Measurements from ENCODE around the gene ACTR6. TPM values are rescaled to one million over a fixed set of nuclear protein-coding genes. Genes with fewer than 3 reads are reported as not detected.
"Not testable (repeated sequence)": the region's sequence is repeated elsewhere in the genome, so short reads cannot be mapped to it uniquely, and the experiment has no call there.

The ACTR6 gene
- polyA plus RNA-seq, 4 donors, result 31.9 to 40.7 (median 38.2) TPM

GRCh38 chr12:100215209-100215608, 14.6 kb downstream of the ACTR6 start:
- no peak for DNase-seq (ENCODE audit: low read depth in 4 of 4, low spot score in 2 of 4)

DNA sequence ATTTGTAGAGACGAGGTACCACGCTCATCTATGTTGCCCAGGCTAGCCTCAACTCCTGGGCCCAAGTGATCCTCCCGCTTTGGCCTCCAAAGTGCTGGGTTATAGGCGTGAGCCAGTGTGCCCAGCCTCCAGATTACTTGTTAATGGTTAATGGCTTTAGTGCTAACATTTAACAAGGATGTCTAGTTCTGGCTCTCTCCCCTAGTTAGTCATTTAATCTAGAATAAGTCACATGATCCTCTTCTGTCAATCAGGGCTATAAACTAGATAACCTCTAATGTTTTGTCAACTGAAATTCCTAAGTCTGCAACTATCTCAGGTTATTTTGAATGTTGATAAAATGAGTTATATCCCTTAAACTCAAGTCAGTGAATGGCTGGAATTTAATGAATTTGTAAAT, 15.7 kb downstream of the ACTR6 start:
- DNase-seq (ENCODE audit: low read depth in 4 of 4, low spot score in 2 of 4), result no peak

GRCh38 chr12:100219328-100220109, 18.9 kb downstream of the ACTR6 start:
- no peak for DNase-seq (ENCODE audit: low read depth in 4 of 4, low spot score in 2 of 4)

GRCh38 chr12:100221523-100221922, 20.9 kb downstream of the ACTR6 start:
- DNase-seq (ENCODE audit: low read depth in 4 of 4, low spot score in 2 of 4), result no peak

- not testable (repeated sequence) for DNase-seq (ENCODE audit: low read depth in 4 of 4, low spot score in 2 of 4)
These were observed 21.6 kb downstream of the ACTR6 start for GRCh38 chr12:100222173-100222572.

GRCh38 chr12:100225491-100225890, 24.9 kb downstream of the ACTR6 start:
- no peak for DNase-seq (ENCODE audit: low read depth in 4 of 4, low spot score in 2 of 4)

DNA sequence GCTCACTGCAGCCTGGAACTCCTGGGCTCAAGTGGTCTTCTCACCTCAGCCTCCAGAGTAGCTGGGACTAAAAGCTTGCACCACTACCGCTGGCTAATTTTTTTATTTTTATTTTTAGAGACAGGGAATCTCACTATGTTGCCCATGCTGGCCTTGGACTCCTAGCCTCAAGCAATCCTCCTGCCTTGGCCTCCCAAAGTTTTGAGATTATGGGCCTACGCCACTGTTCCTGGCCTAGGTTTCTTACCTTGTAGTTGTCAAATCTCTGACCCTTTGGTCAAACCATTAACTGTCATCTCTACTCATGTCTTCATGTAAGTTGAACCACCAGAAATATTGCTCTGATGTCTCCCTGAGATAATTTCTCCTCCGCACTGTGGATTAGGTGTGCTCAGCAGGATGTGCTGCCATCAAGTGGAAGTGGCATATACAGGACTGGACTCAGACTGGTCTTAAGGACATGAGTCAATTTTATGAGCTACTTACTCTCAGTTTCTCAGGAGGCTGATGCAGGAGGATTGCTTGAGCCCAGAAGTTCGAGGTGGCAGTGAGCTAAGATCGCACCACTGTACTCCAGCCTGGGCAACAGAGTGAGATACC, 28.5 kb downstream of the ACTR6 start:
- DNase-seq (ENCODE audit: low read depth in 4 of 4, low spot score in 2 of 4), result no peak

DNA sequence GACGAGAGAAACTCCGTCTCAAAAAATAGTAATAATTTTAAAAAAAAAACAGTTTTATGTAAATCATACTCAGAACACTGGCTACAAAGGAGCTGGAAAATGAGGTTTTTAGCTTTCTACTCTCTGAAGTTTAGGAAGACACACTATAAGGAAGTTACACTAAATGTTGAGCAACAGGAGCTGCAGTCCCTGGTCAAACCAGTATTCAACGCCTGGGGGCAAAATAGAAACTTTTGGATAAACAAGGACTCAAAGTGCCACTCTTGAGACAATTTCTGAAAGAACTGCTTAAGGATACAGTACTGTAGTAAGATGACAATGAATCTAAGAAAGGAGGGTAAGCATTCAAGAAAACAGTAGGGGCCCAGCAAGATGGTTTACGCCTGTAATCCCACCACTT, 29.3 kb downstream of the ACTR6 start:
- no peak for DNase-seq (ENCODE audit: low read depth in 4 of 4, low spot score in 2 of 4)

DNA sequence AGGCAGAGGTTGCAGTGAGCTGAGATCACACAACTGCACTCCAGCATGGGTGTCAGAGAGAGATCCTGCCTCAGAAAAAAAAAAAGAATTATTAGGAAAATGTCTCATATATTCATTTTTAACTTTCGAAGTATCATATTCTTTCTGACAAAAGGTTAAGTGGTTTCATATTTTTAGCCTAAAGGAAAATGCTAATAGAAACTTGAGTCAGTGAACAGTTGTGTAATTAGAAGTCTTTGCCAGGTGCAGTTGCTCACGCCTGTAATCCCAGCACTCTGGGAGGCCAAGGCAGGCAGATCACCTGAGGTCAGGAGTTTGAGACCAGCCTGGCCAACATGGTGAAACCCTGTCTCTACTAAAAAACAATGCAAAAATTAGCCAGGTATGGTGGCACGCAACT, 31.3 kb downstream of the ACTR6 start:
- DNase-seq (ENCODE audit: low read depth in 4 of 4, low spot score in 2 of 4), result not testable (repeated sequence)

DNA sequence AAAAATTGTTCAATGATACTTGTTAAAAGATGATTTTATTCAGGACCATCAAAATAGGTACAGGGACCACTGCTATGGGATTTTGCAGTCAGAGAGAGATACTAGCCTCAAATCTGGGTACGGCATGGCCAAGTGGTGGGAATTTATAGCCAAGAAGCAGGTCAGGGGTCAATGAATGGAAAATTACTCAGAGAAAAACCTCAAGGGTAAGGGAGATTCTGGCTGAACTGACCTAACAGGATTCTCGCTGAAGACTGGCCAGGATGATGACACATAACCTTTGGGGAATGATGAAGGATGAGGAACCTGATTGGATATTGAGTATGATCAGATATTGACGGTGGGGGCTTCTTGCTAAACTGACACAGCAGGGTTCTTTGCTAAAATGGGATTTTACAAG, 33.6 kb downstream of the ACTR6 start:
- no peak for DNase-seq (ENCODE audit: low read depth in 4 of 4, low spot score in 2 of 4)

GRCh38 chr12:100234591-100235304, 34.1 kb downstream of the ACTR6 start:
- peak in 3 of 4 donors; percentile 21 to 59 (median 22) for DNase-seq (ENCODE audit: low read depth in 4 of 4, low spot score in 2 of 4)

- DNase-seq (ENCODE audit: low read depth in 4 of 4, low spot score in 2 of 4), result no peak
These were observed 38.2 kb downstream of the ACTR6 start for GRCh38 chr12:100238801-100239200.

- DNase-seq (ENCODE audit: low read depth in 4 of 4, low spot score in 2 of 4), result no peak
These were observed 39.0 kb downstream of the ACTR6 start for GRCh38 chr12:100239589-100239988.

DNA sequence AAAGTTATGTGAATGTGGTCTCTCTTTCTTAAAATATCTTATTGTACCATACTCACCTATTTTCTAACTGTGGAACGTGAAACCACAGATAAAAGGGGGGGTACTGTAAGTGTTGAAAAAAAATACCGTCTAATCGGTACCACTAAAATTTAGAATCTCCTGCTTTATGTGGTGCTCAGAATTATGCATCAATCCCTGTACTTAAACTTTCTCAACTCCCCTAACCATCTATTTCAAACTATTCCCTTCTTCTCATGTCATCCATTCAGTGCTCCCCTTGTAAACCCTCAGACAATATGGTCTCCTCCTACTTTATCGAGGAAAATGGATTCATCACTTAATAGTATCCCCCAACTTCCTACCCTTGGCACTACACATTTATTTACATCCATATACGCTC, 42.5 kb downstream of the ACTR6 start:
- DNase-seq (ENCODE audit: low read depth in 4 of 4, low spot score in 2 of 4), result no peak

DNA sequence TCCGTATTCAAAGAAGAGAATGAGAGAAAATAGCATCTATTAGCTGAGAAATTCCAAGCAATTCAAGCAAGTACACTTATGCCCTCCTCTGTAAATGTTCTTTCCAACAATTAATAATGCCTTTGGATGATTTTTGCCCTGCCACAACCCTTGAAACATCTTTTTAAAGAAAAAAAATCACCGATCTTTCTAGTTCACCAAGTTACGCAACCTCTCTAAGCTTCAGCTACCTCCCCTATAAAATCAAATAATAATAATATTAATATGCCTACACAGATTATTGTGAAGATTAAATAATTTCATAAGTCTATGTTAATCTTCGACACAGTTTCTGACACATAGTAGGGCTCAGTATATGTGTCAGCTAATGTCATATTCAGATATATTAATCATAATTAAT, 47.1 kb downstream of the ACTR6 start:
- DNase-seq (ENCODE audit: low read depth in 4 of 4, low spot score in 2 of 4), result no peak

- no peak for DNase-seq (ENCODE audit: low read depth in 4 of 4, low spot score in 2 of 4)
These were observed 48.3 kb downstream of the ACTR6 start for GRCh38 chr12:100248886-100249285.

- no peak for DNase-seq (ENCODE audit: low read depth in 4 of 4, low spot score in 2 of 4)
These were observed 49.3 kb downstream of the ACTR6 start for GRCh38 chr12:100249941-100250340.

GRCh38 chr12:100251917-100252316, 51.3 kb downstream of the ACTR6 start:
- peak in 1 of 4 donors; percentile 46 for DNase-seq (ENCODE audit: low read depth in 4 of 4, low spot score in 2 of 4)

DNA sequence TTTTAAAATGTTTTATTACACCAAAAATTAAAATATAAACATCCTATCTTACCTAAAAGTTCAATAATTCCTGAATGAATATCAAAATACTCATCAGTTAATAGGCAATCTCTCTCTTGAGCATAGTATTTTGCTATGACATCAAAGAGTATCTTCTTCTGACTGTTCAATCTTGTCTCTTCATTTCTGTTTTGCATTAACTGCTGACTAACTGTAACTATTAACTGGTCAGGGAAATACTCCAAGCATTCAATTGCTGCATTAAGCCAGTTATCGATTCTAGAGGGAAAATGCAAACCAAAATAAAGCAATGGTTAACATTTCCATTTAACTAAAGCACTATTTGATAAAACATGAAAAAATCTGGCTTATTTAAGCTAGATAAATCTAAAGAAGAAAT, 52.8 kb downstream of the ACTR6 start:
- no peak for DNase-seq (ENCODE audit: low read depth in 4 of 4, low spot score in 2 of 4)

DNA sequence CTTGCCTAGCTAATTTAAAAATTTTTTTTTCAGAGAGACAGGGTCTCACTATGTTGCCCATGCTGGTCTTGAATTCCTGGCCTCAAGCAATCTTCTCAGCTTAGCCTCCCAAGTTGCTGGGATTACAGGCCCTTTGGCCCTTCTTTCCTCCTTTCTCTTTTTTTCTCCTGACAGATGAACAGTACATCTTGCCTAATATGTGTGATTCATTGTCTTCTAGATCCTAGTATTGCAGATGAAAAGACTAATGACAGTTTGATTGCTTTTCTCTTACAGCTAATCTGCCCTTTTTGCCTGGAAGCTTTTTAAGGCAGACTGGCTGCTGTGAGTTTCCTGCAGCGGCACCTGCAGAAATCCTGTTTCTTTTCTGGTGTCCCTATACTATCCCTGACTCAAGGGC, 54.3 kb downstream of the ACTR6 start:
- DNase-seq (ENCODE audit: low read depth in 4 of 4, low spot score in 2 of 4), result no peak

- no peak for DNase-seq (ENCODE audit: low read depth in 4 of 4, low spot score in 2 of 4)
These were observed 57.5 kb downstream of the ACTR6 start for GRCh38 chr12:100258127-100258526.

DNA sequence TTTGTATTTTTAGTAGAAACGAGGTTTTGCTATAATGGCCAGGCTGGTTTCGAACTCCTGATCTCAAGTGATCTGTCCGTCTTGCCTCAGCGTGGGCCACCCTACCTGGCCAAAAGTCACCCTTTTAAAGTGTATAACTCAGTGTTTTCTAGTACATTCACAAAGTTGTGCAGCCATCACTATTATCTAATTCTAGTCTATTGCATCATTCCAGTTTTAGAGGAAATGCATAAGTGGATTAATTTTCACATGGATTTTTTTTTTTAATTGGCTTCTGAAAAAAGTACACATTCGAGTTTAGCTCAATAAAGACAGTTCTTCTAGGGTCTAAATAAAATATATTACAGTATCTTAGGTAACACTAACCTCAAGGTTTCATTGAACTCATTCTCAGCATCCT, 62.5 kb downstream of the ACTR6 start:
- DNase-seq (ENCODE audit: low read depth in 4 of 4, low spot score in 2 of 4), result no peak

Data from left renal cortex interstitium (tissue), 4 donors.